ENCODE measurements around the gene MRPL52. TPM values are rescaled to one million over a fixed set of nuclear protein-coding genes. Genes with fewer than 3 reads are reported as not detected.
A peak's percentile ranks its signal among the peaks of the same experiment; 100 is the strongest.

The MRPL52 gene
- total and polyA plus RNA-seq, 2 of the 13 experiments (the other 11 are each of a cell fraction or from before 2014, with no cell fraction given), result 118 to 329 TPM

DNA sequence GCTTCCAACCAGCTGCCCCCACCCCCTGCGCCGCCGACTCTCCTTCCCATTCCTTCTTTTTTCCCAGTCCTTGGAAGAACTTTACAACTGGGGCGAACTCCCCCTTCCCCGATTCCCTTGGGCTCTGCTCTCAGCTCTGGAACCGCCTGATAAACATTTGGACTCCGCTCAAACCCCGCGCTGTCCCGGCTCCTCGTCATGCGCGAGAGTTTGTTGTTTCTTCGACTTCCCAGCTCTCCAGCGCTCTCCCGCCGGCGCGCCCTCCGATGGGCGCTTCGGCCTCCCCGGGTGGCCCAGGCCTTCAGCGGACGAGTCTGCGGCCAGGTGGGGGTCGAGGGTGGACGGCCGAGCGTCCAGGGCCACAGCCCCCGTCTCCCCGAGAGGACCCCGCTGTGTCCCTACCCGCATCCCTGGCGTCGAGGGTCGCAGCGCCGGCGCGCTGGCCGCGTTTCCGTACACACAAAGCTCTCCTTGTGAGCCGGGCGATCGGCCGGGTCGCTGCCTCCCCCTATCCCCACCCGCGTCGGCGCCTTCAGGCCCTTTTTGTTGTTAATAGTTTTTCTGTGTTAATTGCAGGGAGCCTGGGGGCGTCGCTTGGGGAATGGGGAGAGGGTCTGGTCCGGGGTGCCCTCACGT lies 7.5 kb downstream of the MRPL52 start (continued):
- TF ChIP-seq, protein P1, sequence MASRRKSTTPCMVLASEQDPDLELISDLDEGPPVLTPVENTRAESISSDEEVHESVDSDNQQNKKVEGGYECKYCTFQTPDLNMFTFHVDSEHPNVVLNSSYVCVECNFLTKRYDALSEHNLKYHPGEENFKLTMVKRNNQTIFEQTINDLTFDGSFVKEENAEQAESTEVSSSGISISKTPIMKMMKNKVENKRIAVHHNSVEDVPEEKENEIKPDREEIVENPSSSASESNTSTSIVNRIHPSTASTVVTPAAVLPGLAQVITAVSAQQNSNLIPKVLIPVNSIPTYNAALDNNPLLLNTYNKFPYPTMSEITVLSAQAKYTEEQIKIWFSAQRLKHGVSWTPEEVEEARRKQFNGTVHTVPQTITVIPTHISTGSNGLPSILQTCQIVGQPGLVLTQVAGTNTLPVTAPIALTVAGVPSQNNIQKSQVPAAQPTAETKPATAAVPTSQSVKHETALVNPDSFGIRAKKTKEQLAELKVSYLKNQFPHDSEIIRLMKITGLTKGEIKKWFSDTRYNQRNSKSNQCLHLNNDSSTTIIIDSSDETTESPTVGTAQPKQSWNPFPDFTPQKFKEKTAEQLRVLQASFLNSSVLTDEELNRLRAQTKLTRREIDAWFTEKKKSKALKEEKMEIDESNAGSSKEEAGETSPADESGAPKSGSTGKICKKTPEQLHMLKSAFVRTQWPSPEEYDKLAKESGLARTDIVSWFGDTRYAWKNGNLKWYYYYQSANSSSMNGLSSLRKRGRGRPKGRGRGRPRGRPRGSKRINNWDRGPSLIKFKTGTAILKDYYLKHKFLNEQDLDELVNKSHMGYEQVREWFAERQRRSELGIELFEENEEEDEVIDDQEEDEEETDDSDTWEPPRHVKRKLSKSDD (CRISPR knock-in tag; IDR thresholded peaks at IDR 0.05; ENCODE audit: low read depth), result peak; percentile 65
- TF ChIP-seq ZNF263 (CRISPR knock-in tag; IDR thresholded peaks at IDR 0.05), result no peak
- no peak for TF ChIP-seq SRSF1 (optimal IDR thresholded peaks at IDR 0.05; ENCODE audit: low read depth, low read length)
- no peak for TF ChIP-seq ZFP62 (CRISPR knock-in tag; IDR thresholded peaks at IDR 0.05)
- no peak for TF ChIP-seq ZNF766 (CRISPR knock-in tag; IDR thresholded peaks at IDR 0.05; ENCODE audit: borderline replicate concordance)
- no peak for TF ChIP-seq ZNF180 (CRISPR knock-in tag; IDR thresholded peaks at IDR 0.05; ENCODE audit: borderline replicate concordance, low read depth)
- TF ChIP-seq, protein P2, sequence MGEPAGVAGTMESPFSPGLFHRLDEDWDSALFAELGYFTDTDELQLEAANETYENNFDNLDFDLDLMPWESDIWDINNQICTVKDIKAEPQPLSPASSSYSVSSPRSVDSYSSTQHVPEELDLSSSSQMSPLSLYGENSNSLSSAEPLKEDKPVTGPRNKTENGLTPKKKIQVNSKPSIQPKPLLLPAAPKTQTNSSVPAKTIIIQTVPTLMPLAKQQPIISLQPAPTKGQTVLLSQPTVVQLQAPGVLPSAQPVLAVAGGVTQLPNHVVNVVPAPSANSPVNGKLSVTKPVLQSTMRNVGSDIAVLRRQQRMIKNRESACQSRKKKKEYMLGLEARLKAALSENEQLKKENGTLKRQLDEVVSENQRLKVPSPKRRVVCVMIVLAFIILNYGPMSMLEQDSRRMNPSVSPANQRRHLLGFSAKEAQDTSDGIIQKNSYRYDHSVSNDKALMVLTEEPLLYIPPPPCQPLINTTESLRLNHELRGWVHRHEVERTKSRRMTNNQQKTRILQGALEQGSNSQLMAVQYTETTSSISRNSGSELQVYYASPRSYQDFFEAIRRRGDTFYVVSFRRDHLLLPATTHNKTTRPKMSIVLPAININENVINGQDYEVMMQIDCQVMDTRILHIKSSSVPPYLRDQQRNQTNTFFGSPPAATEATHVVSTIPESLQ (CRISPR knock-in tag; conservative IDR thresholded peaks at IDR 0.05), result no peak
- TF ChIP-seq, protein P3, sequence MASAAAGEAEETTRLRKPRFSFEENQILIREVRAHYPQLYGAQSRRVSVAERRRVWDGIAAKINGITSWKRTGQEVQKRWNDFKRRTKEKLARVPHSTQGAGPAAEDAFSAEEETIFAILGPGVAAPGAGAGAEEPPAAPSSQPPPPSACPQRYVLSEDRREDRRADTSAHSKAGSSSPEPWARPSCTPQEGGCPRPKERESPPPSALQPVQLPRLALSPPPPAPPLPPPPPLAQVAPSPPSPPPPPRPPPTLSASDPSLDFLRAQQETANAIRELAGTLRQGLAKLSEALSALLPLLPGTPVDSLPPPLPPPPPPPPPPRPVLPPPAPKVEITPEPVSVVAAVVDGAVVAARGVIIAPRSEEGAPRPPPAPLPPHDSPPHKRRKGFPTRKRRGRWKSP (CRISPR knock-in tag; IDR thresholded peaks at IDR 0.05), result peak; percentile 90; the same call in 1 of the 2 replicates
- no peak for TF ChIP-seq ATF7 (IDR thresholded peaks at IDR 0.05)
- TF ChIP-seq ATF7 (CRISPR knock-in tag; IDR thresholded peaks at IDR 0.05), result peak; percentile 78; the same call in 1 of the 2 replicates
- TF ChIP-seq, protein P4, sequence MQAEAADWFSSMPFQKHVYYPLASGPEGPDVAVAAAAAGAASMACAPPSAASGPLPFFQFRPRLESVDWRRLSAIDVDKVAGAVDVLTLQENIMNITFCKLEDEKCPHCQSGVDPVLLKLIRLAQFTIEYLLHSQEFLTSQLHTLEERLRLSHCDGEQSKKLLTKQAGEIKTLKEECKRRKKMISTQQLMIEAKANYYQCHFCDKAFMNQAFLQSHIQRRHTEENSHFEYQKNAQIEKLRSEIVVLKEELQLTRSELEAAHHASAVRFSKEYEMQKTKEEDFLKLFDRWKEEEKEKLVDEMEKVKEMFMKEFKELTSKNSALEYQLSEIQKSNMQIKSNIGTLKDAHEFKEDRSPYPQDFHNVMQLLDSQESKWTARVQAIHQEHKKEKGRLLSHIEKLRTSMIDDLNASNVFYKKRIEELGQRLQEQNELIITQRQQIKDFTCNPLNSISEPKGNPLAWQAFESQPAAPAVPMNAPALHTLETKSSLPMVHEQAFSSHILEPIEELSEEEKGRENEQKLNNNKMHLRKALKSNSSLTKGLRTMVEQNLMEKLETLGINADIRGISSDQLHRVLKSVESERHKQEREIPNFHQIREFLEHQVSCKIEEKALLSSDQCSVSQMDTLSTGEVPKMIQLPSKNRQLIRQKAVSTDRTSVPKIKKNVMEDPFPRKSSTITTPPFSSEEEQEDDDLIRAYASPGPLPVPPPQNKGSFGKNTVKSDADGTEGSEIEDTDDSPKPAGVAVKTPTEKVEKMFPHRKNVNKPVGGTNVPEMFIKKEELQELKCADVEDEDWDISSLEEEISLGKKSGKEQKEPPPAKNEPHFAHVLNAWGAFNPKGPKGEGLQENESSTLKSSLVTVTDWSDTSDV (CRISPR knock-in tag; IDR thresholded peaks at IDR 0.05), result no peak
- TF ChIP-seq PHF21A (CRISPR knock-in tag; IDR thresholded peaks at IDR 0.05), result no peak
- TF ChIP-seq MXD4 (CRISPR knock-in tag; IDR thresholded peaks at IDR 0.05), result peak; percentile 68
- TF ChIP-seq REPIN1 (CRISPR knock-in tag; IDR thresholded peaks at IDR 0.05; ENCODE audit: borderline replicate concordance, low read depth), result peak; percentile 50
- TF ChIP-seq ZIK1 (CRISPR knock-in tag; IDR thresholded peaks at IDR 0.05; ENCODE audit: borderline replicate concordance, low read depth), result no peak; the same call in 1 of the 2 replicates
- peak; percentile 84; the same call in 1 of the 2 replicates for TF ChIP-seq ZNF761 (CRISPR knock-in tag; conservative IDR thresholded peaks at IDR 0.05)
- no peak for TF ChIP-seq ZNF660 (CRISPR knock-in tag; IDR thresholded peaks at IDR 0.05; ENCODE audit: borderline replicate concordance, low read depth)
- TF ChIP-seq ZNF773 (CRISPR knock-in tag; IDR thresholded peaks at IDR 0.05; ENCODE audit: borderline replicate concordance), result peak; percentile 34; the same call in 1 of the 2 replicates
- TF ChIP-seq, protein P5, sequence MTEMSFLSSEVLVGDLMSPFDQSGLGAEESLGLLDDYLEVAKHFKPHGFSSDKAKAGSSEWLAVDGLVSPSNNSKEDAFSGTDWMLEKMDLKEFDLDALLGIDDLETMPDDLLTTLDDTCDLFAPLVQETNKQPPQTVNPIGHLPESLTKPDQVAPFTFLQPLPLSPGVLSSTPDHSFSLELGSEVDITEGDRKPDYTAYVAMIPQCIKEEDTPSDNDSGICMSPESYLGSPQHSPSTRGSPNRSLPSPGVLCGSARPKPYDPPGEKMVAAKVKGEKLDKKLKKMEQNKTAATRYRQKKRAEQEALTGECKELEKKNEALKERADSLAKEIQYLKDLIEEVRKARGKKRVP (CRISPR knock-in tag; IDR thresholded peaks at IDR 0.05), result no peak
- no peak for TF ChIP-seq ATRX (CRISPR knock-in tag; IDR thresholded peaks at IDR 0.05; ENCODE audit: borderline replicate concordance)

All from HepG2 (cell line).